GM18870 (cell line): ENCODE results near the gene GCN1.

ENCODE experiments used
- ATAC-seq: cut with Tn5 transposase; IDR thresholded peaks from one replicate; pipeline ENCODE4 v1.9.1; 2021; ENCODE audit warnings: moderate library complexity; ENCODE audit not compliant: unreplicated experiment

GCN1 gene

GRCh38 chr12:120230326-120230973, 35.9 kb upstream of the GCN1 start:
- ATAC-seq = no peak

DNA sequence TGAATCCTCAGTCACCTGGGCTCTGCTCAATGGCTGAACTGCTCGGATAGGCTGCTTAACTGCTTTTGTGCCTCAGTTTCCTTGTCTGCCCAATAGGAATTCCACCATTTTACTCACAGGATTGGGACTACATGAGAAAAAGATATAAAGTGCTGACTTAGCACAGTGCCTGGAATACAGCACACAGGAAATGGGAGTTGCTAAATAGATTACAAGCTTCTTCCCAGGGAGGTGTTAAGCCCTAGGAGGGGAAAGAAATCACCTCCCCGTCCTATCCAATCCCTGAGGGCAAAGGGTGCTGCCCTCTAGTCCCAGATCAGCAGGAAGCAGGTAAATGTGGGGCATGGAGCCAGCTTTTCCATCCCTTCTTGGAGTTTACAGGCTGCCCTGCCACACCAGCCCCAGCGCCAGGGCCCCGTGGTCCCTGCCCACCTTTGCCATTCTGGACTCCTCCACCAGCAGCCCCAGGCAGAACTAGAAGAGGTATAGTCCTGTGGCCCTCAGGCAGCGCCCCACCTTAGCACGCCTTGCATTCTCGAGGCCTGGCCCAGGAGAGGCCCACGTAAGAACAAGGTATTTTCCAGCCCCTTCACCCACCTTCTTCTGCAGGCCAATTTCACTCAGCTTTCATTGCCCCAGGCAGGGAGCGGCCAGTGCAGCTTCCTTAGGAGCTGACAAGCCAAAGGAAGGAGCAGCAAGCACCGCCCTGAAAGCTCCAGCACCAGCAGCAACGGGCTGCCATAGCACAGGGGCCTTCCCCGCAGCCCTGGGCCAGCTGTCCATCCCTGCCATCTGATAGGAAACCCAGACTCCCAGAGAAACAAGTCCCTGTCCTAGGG, 35.2 kb upstream of the GCN1 start:
- no peak for ATAC-seq

DNA sequence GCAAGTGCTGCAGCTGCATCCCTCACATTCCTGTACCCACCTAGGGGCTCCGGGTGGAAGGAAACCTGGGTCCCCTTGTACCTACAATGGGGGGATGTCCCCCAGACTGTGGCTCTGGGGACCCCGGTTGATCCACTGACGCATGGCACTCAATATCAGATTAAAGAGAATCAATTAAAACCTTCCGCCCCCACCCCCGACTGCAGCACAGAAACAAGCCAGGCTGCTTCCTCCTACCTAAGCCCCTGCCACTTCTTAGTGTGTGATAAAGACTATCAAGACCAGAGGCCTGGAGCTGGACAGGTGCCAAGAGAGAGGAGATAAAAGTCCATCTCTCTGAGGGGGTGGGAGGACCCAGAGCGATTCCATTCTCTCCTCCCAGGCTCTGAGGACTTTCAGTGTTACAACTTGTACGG, 34.6 kb upstream of the GCN1 start:
- ATAC-seq = no peak

GRCh38 chr12:120228291-120229070, 34.0 kb upstream of the GCN1 start:
- ATAC-seq = peak; percentile 54

DNA sequence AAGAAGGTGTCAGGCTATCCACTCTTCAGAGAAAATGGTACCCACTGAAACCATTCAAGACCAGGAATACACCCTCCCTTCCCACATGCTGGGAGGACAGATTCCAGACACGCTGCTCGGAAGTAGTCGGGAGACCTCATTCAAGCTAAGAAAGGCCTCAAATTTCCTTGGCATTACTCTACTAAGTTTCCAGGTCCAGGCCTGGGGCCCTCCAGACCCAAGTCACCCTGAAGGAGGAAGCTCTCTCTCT, 33.5 kb upstream of the GCN1 start:
- no peak for ATAC-seq

- no peak for ATAC-seq
Measured at GRCh38 chr12:120227233-120228040, 32.9 kb upstream of the GCN1 start.

- ATAC-seq = no peak
Measured at GRCh38 chr12:120225852-120226640, 31.5 kb upstream of the GCN1 start.

GRCh38 chr12:120225200-120225558, 30.7 kb upstream of the GCN1 start:
- no peak for ATAC-seq

DNA sequence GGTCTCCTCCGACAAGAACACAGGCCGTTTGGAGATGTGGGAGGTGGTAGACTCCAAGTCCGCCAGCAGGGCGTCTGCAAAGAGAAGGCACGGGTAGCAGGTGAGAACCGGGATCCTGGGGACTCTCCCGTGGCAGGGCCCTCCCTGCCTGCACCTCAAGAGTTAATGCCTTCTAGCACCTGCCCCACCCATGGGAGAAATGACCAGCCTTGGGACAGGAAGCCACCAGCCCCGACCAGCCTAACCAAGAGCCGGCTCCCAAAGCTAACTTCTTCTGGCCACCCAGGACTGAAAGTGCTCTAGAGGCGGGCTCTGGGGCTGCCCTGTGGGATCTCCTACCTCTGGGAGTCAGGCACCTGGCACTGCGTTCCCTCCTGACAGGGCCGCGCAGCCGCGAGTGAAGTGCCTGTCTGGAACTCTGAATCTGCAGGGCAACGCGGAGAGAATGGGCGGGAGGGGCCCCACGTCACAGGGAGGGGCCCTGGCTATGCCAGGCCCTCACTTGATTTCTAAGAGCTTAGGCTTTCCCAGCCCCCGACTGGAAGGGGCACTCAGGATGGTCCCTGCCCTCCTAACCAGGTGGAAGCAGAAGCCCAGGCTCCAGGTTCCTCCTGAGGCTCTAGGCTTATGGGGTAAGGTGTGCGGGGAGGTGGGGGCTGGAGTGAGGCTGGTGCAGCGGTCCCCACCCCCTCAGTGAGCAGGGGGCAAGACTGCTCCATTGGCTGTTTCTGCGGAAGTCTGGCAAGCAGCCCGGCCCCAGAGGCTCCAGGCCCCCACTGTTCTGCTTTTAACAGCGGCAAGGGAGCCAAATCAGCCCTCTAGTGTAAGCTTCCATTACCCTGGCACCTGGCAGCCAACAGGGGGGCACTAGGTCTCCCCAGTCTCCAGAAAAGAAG, 30.0 kb upstream of the GCN1 start:
- no peak for ATAC-seq

DNA sequence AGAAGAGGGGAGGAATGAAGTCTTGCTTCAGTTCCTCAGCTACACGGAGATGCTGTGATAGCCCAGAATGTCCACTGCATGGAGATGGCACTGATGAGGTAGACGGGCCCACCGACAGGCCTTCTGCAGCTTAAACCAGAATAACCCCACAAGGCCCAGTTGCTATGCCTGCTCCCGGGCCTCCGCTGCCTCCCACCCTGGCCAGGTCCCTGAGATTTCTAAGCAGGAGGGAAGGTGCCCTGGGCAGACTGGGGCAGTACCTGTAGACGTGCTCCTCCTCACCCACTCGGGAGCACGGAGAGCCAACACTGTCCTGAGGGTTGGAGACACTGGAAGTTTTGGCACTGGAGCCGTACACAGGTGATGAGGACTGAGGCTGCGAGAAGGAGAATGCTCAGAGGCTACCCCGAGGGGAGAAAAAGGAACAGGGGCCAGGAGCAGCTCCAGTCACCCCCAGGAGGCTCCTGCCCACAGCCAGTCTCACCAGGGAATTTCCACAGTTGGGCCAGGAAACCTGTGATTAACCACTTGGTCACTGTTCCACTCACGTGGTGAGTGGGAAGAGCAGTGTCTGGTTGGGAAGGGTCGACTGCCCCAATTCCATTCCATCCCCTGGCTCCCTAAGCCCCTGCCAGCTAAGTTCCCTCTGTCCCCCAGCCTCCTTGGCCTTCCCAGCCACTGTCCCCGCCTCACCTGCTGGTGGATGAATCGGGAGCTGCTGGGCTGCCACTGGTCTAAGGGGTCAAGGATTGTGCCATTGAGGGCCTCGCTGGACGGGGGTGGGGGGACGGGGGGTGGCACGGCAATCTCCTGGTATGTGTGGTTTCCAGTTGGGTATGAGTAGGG, 29.2 kb upstream of the GCN1 start:
- no peak for ATAC-seq

GRCh38 chr12:120222288-120222832, 27.8 kb upstream of the GCN1 start:
- no peak for ATAC-seq

- ATAC-seq = no peak
Measured at GRCh38 chr12:120221576-120221900, 27.0 kb upstream of the GCN1 start.

- ATAC-seq = no peak
Measured at GRCh38 chr12:120220838-120221575, 26.5 kb upstream of the GCN1 start.

- no peak for ATAC-seq
Measured at GRCh38 chr12:120218680-120219606, 24.4 kb upstream of the GCN1 start.

GRCh38 chr12:120216742-120217605, 22.5 kb upstream of the GCN1 start:
- ATAC-seq = no peak
